NOMO-1 (cell line): ENCODE measurements around the gene PLCL2.

Source experiments
- DNase-seq, 2 experiments: peaks; one replicate each; lab custom pipeline; 2025; ENCODE audit not compliant: unreplicated experiment in 2 of 2; lab: John Stamatoyannopoulos, UW

PLCL2 gene

DNA sequence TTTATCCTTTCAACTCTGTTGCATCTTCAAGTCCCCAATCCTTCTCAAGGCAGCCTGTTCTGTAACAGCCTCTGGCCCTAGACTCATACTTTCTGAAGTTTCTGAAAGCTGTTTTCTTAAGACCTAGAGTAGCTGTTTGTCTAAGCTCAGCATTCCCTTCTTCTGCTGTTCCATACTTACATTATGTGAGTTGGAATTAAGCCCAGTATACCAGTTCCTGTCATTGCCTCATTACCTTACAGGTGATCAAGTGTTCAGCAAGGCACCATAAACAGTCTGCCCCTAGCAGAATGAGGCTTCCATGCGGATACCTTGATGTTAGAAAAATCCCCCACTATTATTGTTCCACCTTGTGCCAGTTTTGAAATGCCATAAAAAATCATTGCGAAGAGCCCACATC, 180.6 kb downstream of the PLCL2 start:
- DNase-seq, result no peak

DNA sequence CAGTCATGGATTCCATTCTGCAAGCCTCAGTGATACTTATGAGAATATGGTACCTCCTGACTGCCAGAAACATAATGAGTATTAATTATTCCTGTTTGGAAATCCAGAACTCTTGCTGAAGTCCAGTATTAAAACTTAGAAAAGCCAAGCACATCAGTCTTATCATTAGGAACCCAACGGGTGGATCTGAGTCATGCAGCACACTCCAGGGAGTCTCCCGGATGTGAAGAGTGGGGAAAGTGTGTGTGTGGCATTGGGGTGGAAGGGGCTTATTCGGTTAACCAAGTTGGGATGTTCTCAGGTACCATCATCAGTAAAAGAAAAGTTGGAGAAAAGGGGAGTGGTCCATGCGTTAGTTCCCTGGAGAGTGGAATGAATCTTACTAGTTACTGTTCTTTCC, 181.1 kb downstream of the PLCL2 start:
- no peak for DNase-seq

DNA sequence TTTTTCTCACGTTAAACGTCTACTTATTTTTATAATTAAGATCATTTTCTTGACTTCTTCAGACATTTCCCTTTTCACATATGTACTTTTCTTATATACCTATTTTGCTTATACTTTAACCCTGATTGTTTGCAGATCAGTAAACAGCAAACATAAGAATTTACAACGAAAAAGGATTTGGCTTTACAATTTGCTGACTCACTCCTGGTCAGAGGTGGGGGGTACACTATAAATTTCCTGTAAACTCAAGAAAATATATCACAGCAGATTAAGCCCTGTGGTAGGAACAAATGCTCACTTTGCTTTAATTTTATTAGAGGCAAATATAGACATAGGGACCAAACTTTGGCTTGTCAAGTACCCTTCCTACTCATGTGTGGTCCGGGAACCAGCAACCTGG, 185.0 kb downstream of the PLCL2 start:
- DNase-seq, result no peak

DNA sequence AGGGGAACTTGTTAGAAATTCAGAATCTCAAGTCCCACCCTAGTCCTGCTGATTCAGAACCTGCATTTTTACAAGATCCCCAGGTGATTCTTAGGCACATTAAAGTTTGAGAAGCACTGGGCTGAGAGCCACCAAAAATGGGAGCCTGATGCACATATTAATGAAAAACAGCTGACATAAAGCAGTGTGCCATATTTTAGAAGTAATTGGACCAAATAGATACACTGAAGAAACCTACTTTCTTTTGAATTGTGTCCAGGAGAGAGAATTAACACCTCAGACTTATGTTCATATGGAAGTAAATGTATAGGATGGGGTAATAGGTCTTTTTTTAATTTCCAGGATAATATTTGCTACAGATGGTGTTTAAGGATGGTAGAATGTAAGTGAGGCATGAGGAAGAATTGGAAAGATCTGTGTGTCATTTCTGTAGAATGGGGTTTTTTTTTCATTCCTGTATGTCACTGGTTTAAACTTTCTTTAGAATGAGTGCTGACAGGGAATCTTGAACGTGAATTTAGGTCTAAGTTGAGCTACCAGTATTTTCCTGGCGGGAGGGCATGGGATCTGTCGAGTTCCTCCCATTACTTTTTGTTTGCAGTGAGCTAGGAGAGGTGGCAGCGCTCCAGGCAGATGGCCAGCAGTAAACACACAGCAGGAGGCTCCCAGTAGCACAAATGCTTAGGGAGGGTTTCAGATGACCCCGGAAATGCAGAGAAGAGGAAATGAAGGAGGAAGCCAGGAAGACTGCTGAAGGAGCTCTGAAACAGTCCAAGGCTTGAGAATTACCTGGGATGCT, 185.6 kb downstream of the PLCL2 start:
- no peak for DNase-seq

DNA sequence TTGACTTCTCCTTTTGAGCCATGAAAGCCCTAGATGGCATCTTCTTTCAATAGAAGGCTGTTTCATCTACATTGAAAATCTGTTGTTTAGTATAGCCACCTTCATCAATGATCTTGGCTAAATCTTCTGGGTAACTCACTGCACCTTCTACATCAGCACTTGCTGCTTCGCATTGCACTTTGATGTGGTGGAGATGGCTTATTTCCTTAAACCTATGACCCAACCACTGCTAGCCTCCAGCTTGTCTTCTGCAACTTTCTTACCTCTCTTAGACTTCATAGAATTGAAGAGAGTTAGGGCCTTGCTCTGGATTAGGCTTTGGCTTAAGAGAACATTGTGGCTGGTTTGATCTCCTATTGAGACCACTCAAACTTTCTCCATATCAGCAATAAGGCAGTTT, 189.8 kb downstream of the PLCL2 start:
- no peak for DNase-seq

DNA sequence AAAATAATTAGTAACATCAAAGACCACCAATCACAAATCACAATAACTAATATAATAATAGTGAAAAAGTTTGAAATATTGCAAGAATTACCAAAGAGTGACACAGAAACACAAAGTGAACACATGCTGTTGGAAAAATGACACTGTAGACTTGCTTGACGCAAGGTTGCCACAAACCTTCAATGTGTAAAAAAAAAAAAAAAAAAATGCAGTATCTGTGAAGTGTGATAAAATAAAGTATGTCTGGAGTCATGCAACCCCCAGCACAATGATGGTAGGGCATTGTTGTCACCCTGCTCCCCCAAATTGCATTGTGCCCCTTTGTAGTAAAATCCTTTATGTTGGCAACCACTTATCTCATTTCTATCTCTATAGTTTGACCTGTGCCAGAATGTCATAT, 190.6 kb downstream of the PLCL2 start:
- no peak for DNase-seq

DNA sequence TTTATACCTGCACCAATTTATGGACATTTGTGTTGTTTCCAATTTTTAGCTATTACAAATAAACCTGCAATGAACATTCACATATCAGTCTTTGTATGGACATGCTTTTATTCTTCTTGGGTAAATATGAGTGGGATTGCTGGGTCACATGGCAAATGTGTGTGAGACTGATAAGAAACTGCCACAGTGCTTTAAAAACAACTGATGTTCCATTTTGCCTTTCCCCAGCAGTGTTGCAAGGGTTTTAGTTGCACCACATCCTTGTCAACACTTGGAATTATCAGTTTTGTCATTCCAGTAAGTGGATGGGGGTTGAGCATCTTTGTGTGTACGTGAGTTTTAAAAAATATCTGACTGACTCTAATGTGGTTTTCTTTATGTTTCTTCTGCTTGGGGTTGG, 191.2 kb downstream of the PLCL2 start:
- DNase-seq, result no peak

DNA sequence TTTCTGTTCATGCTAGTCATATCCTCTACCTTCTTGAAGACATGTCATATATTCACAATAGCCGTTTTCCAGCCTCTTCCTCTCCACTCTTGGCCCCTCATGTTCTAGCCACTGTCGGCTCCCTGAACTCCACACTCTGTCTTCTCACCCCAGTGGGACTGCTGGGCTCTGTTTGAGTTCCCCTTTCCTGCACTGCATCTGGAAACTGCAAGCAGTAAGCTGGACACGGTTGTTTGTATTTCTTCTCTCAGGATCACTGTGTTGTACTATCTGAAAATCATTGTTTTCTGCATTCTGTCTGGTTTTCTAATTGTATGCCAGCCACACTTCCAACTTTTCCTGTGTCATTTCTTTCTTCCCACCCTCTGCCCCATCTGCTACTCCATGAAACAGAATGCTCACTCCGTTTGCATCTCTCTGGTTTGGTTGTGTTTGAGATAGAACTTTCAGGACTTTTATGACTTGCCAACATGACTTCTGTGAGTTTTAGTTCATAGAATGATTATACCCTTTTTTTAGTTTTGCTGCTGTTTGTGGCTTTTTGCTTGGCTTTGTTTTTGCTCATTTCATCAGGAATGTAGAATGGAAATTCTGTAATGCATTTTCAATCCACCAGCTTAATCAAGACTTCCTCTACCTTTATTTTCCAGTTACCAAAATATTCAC, 192.3 kb downstream of the PLCL2 start:
- DNase-seq, result no peak

DNA sequence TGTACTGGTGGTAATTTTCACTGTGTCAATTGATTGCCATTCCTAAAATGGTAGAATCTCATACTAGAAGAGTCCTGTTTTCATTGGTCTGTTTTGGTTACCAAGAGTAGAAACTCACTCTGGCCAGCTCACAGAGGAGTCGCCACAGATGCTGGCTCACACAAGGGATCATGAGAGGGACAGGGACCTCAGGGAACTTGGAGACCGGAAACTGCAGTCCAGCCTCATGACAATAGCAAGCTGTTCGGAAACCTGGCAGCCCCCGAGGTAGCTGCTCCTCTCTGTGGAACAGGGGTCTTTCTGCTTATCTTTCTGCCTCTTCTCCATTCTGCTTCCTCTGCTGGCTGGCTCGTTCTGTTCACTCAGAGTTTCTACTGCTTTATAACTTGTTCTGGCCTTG, 192.9 kb downstream of the PLCL2 start:
- no peak for DNase-seq

DNA sequence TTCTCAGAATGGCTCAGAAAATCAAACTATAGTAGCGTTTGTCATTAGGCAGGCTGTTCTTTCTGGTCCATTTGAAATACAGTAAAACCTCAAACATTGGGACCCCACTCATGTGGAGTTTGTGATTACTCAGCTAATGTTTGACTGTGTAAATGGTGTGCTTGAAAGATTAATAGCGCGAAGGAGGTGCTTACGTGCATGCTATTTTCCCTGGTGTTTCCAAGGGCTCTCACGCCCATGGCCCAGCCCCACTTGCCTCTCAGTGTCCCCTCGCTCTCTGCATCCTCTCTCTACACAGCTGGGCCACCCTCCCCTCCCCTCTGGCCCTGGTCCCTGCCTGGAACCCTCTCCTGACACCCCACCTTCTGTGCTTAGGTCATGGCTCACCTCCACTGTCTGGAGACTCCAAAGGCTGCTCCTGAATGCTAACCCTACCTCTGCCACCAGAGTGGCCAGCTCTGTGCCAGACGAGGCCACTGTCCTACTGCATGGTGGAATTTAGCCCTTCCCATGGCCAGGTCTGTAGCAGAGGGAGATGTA, 194.2 kb downstream of the PLCL2 start:
- no peak for DNase-seq

DNA sequence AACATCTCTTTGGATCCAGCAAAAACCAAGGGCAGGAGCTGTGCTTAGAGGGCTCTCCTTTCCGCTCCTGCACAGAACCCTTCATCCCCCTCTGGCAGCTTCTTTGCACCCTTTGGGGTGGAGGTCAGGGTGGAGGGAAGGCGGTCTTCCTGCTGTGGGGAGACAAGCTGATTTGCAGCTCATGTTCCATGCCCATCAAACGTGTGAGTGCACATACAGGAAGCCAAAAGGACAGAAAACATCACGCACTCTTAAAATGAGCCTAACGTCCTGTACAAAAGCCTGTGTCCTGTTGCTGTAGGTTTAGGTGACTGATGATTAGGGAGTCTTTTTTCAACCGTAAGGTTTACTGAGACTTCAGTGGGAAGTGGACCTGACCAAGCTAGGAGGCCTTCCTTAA, 195.2 kb downstream of the PLCL2 start:
- no peak for DNase-seq

DNA sequence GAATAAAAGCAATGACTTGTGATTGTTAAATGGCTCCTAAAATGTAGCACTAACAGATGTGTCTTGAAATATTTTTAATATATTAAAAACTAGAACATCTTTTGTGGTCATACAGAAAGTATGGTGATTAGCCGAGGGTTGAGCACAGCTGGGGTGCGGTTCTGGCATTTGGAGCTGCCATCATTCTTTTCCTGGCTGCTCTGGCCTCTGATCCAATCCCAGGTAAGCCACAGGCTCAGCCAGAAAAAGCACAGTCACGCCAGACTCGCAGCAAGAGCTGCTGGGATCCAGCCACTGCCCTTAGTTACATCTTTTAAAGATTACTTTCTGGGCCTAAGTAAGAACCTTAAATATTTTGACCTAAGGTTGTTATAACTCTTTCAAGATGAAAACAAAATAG, 196.8 kb downstream of the PLCL2 start:
- DNase-seq, result no peak

DNA sequence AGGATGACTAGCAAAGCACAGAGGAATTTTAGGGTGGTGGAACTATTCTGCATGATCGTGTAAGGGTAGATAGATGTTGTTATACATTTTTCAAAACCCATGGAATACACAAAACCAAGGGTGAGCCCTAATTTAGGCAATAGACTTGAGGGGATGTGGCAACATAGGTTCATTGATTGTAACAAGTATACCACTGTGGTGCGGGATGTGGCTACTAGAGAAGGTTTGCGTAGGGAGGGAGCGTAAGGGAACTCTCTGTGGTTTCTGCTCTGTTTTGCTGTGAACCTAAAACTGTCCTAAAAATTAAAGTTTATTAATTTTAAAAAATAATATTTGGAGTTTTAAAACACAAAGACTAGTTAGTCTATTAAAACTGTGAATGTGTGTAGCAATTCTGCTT, 202.8 kb downstream of the PLCL2 start:
- no peak for DNase-seq

DNA sequence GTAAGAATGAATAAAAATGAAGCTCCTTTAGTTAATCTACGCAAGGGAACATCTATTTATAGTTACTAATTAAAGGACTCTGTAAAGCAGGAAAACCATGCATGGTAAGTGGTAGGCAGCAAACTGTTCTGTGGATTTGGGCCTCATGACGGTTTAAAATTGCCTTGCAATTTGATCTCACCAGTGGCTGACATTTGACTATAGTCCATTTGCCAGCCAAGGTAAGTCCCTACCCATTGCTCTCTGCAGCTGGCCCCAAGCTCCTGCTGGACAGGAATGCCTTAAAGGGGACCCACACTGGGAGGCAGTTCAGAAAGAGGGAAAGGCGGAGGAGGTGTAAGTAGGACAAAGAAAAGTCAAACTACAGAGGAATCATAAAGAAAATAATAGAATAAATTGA, 203.3 kb downstream of the PLCL2 start:
- no peak for DNase-seq

DNA sequence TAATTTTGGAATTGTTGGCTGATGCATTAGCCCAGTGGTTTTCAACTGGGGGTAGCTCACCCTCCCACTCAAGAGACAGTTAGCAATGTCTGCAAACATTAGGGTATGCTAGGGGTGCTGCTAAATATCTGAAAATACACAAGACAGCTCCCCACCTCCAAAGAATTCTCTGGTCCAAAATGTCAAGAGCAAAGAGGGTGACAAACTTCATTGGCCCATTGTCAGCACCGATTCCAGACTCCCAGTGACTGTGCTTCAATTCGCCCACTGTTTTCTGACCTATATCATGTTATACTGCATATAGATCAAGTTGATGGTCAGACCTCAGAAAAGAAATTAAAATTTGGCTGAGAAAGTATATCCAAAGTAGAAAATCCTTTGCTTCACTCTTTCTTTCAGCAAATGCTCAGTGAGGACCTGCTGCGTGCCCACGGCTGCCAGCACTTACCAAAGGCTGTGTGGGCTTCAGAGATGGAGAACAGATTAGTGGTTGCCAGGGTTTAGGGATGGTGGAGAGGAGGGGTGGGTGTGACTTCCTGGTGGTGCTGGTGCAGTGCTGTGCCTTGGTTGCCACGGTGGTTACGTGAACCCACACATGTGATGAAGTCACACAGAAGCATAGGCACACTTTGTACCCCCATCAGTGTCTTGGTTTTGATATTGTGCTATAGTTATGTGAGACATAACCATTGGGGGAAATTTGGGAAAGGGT, 204.0 kb downstream of the PLCL2 start:
- DNase-seq, result no peak

DNA sequence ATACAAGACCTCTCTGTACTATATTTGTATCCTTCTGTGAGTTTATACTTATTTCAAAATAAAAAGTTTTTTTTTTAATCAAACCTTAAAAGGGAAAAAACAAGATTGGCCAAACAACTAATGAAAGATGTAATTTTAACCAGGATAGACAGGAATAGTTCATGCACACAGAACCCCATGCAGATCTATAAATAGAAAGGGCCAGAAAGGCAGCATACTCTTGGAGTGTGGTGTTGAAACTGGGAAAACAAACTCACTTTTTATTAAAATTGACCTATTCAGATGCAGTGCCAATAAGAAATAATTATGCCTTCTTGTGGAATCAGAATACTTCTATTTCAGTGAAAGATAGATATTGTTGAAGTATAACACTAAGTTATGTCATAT, 204.6 kb downstream of the PLCL2 start:
- DNase-seq, result no peak

DNA sequence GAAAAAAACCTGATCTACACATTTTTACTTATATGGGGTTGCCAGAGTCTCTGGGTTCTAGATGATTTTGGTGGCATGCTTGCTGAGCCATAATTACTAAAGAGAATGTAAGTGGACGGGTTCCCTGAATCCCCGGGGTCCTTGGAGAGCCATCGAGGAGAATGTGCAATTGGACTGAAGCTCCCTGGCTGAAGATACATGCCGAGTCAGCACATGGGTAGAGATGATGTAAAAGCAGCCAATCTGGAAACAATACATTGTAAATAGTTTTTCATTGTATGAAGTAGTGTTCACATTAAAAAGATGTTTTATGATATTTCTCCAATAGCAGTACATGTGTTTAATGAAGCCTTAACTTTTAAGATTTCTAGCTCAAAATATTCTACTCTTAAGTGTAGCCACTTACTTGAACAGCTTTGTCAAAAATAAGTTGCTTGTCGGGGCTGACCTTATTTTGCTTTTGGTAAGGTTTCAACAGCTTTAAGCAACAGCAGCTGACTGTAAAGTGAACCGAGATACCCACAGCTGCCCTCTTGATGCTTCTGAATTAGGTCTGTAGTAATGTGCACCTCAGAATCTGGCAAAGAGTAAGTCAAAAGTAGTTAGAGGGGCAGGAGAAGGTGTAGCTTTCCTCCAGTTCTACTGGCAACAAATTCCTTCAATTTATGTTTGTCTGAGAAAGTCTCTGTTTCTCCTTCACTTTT, 205.7 kb downstream of the PLCL2 start:
- no peak for DNase-seq

DNA sequence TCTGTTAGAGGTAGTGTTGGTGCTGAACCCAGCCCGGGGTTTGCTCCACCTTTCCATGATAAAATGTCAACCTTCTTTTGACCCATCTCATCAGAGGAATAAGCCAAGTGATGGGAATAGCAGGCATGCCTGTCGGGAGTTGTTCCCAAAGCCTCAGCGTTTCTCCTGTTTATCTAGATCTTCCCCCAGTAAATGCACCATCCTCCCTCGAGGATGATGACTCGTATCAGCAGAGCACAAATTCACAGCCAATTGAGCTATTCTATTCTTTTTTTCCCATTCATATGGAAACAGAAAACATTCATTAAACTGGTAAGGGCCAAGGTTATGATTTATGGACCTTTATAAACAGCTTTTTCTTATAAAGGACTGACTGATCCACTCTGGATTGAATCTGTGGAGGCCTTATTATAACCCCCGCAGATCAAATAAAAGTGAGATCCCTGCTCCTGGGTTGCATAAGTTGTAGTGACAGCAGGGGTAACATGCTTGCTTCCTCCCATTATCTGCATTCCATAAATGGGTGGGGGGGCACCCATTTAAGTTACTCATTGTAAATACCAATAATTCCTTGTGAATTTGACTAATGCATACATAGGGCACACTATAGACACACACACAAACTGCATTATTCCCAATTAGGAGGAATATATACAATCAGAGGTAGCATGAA, 207.3 kb downstream of the PLCL2 start:
- no peak for DNase-seq

DNA sequence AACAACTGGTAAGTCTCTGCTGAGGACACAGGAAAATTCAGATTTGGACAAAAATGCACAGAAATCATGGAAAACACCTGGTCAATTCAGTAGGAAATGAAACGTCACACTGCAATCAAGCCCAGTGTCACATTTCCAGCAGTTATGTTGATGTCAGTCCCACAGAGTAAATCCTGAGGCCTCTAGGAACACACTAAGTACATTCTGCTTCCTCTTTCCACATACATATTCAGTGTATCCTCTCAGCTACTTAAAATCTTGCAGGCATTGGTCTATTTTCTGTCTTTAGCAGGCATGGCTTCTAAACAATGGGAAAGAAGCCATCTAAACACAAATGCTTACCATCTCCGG, 207.8 kb downstream of the PLCL2 start:
- no peak for DNase-seq

DNA sequence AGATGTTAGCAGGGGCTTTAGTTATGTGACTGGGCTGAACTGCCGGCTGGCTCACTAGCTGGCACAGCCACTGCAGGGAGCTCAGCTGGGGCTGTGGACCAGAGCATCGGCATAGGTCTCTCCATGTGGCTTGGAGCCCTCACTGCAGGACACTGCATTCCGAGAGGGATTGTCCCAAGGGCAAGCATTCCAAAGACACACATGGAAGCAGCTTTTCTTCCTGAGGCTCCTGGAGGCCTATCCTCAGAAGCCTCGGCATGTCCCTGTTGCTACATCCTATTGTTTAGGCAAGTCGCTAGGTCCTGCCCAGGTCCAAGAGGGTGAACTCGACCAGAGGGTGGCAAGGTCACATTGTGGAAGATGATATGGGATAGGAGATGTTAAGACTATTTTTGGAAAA, 209.8 kb downstream of the PLCL2 start:
- no peak for DNase-seq

DNA sequence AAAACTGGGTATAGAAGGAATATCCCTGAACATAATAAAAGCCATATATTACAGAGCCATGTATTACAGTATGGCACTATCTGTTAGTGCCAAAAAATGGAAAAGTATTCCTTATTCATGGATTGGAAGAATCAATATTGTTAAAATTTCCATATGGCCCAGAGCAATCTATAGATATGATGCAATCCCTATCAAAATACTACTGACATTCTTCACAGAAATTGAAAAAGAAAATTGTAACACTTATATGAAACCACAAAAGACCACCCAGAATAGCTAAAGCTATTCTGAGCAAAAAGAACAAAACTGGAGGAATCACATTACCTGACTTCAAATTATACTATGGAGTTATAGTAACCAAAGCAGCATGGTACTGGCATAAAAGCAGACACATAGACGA, 218.8 kb downstream of the PLCL2 start:
- DNase-seq, result no peak
